Erythroblast (primary cell): ENCODE measurements around the gene LRRC17.

Experiments used
- GATA1 ChIP-seq: IDR thresholded peaks from 2 replicates; pipeline ENCODE4 v1.6.1; 2011; ENCODE audit warnings: low read depth, mild to moderate bottlenecking, control low read depth, low read length, moderate library complexity
- POLR2A ChIP-seq: IDR thresholded peaks from 2 replicates; pipeline ENCODE4 v1.6.1; 2011; ENCODE audit warnings: mild to moderate bottlenecking, low read length

DNA sequence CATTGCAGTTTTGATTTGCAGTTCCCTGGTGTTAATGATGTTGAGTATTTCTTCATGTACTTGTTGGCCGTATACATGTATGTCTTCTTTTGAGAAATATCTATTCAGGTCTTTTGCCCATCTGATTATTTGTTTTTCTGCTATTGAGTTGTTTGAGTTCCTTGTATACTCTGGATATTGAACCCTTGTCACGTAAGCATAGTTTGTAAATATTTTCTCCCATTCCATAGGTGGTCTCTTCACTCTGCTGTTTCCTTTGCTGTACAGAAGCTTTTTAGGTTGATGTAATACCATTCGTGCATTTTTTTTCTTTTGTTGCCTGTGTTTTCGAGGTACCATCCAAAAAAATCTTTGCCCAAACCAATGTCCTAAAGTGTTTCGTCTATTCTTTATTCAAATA is 43.6 kb upstream of the LRRC17 start:
- TF ChIP-seq POLR2A: no peak
- no peak for TF ChIP-seq GATA1
